HepG2 (cell line): ENCODE results near the gene NEIL3. TPM values are rescaled to one million over a fixed set of nuclear protein-coding genes. Genes with fewer than 3 reads are reported as not detected.

Experiments used
- DR1 ChIP-seq: sonication (generic); formaldehyde crosslinking; IDR thresholded peaks from 2 replicates; pipeline ENCODE4 v1.8.0; 2021; ENCODE audit warnings: mild to moderate bottlenecking, missing genetic modification reagents, inconsistent platforms
- ELF1 ChIP-seq: sonication (generic); formaldehyde crosslinking; IDR thresholded peaks from 2 replicates; pipeline ENCODE4 v1.4.0; 2020; ENCODE audit warnings: missing genetic modification reagents
- HHEX ChIP-seq: IDR thresholded peaks from 2 replicates; pipeline ENCODE4 v1.6.1; 2016; ENCODE audit warnings: control low read depth
- IRF9 ChIP-seq: sonication (generic); formaldehyde crosslinking; IDR thresholded peaks from 2 replicates; pipeline ENCODE4 v1.8.0; 2022; ENCODE audit warnings: missing genetic modification reagents, mild to moderate bottlenecking, borderline replicate concordance
- KMT2B ChIP-seq: IDR thresholded peaks from 2 replicates; pipeline ENCODE4 v1.6.1; 2016; ENCODE audit warnings: missing genetic modification reagents, missing compliant biosample characterization
- PCBP1 ChIP-seq: fragments of 200-400 bp; formaldehyde crosslinking; IDR thresholded peaks from 2 replicates; pipeline ENCODE4 v1.6.1; 2017; ENCODE audit warnings: mild to moderate bottlenecking, low read depth, low read length, borderline replicate concordance
- POGZ ChIP-seq: sonication (generic); formaldehyde crosslinking; IDR thresholded peaks from 2 replicates; pipeline ENCODE4 v1.4.0; 2020; ENCODE audit warnings: mild to moderate bottlenecking, missing genetic modification reagents
- RXRA ChIP-seq: sonication (generic); formaldehyde crosslinking; IDR thresholded peaks from 2 replicates; pipeline ENCODE4 v1.5.1; 2020; ENCODE audit warnings: missing genetic modification reagents
- TSC22D2 ChIP-seq: sonication (generic); formaldehyde crosslinking; IDR thresholded peaks from 2 replicates; pipeline ENCODE4 v1.5.1; 2020; ENCODE audit warnings: missing genetic modification reagents, mild to moderate bottlenecking, borderline replicate concordance
- ZFP36L1 ChIP-seq: sonication (generic); formaldehyde crosslinking; IDR thresholded peaks from 2 replicates; pipeline ENCODE4 v1.8.0; 2022; ENCODE audit warnings: mild to moderate bottlenecking, missing genetic modification reagents, moderate library complexity
- ZNF232 ChIP-seq: sonication (generic); formaldehyde crosslinking; IDR thresholded peaks from 2 replicates; pipeline ENCODE4 v1.4.0; 2020; ENCODE audit warnings: missing genetic modification reagents, borderline replicate concordance
- ZNF547 ChIP-seq: sonication (generic); formaldehyde crosslinking; IDR thresholded peaks from 2 replicates; pipeline ENCODE4 v1.5.1; 2020; ENCODE audit warnings: mild to moderate bottlenecking, missing genetic modification reagents
- ZNF768 ChIP-seq: sonication (generic); formaldehyde crosslinking; IDR thresholded peaks from 2 replicates; pipeline ENCODE4 v1.4.0; 2020; ENCODE audit warnings: missing genetic modification reagents
- ZNF770 ChIP-seq: sonication (generic); formaldehyde crosslinking; IDR thresholded peaks from 2 replicates; pipeline ENCODE4 v1.5.0; 2020; ENCODE audit warnings: mild to moderate bottlenecking, missing genetic modification reagents
- polyA plus RNA-seq, 8 experiments: library from polyadenylated mRNA; depleted of rRNA in 3 of 8; stranded (reverse) in 7 of 8; unstranded in 1 of 8; fragments of >200 nt; fragmentation: Illumina TruSeq in 4 of 8; extraction: Trizol in 4 of 8; gene quantifications; 2 replicates each; pipeline versions ENCODE4 v1.2.1 to v1.2.3, GENCODE V29; 2011 to 2016; ENCODE audit warnings: low read depth in 4 of 8, missing spikeins in 1 of 8, mixed read lengths in 1 of 8; ENCODE audit not compliant: insufficient read depth in 1 of 8
- total RNA-seq, 5 experiments: library from RNA; depleted of rRNA; stranded (reverse); fragments of >200 nt; fragmentation: Illumina TruSeq; extraction: Trizol; gene quantifications; 2 replicates each; pipeline ENCODE4 v1.2.3, GENCODE V29; 2016; ENCODE audit warnings: low read depth in 1 of 5

The NEIL3 gene
- total and polyA plus RNA-seq, 2 of the 13 experiments (the other 11 are each of a cell fraction or from before 2014, with no cell fraction given), result 3.5 to 8.4 TPM

GRCh38 chr4:177321647-177322046 lies 12.0 kb downstream of the NEIL3 start (continued):
- TF ChIP-seq IRF9 (CRISPR knock-in tag) (no peak), ZNF232 (CRISPR knock-in tag) (no peak), PCBP1 (no peak), ZFP36L1 (CRISPR knock-in tag) (no peak), ZNF547 (CRISPR knock-in tag) (no peak), KMT2B (CRISPR knock-in tag) (no peak), TSC22D2 (no peak), ZNF770 (no peak), POGZ (CRISPR knock-in tag) (no peak), DR1 (CRISPR knock-in tag) (no peak), HHEX (CRISPR knock-in tag) (no peak), ZNF768 (CRISPR knock-in tag) (no peak), ELF1 (CRISPR knock-in tag) (no peak), RXRA (CRISPR knock-in tag) (no peak)
